Measurements from ENCODE around the gene RCN2.
A peak's percentile ranks its signal among the peaks of the same experiment; 100 is the strongest.

RCN2 gene

GRCh38 chr15:76996076-76996525, 64.6 kb downstream of the RCN2 start:
- DNase-seq, result peak; percentile 62

DNA sequence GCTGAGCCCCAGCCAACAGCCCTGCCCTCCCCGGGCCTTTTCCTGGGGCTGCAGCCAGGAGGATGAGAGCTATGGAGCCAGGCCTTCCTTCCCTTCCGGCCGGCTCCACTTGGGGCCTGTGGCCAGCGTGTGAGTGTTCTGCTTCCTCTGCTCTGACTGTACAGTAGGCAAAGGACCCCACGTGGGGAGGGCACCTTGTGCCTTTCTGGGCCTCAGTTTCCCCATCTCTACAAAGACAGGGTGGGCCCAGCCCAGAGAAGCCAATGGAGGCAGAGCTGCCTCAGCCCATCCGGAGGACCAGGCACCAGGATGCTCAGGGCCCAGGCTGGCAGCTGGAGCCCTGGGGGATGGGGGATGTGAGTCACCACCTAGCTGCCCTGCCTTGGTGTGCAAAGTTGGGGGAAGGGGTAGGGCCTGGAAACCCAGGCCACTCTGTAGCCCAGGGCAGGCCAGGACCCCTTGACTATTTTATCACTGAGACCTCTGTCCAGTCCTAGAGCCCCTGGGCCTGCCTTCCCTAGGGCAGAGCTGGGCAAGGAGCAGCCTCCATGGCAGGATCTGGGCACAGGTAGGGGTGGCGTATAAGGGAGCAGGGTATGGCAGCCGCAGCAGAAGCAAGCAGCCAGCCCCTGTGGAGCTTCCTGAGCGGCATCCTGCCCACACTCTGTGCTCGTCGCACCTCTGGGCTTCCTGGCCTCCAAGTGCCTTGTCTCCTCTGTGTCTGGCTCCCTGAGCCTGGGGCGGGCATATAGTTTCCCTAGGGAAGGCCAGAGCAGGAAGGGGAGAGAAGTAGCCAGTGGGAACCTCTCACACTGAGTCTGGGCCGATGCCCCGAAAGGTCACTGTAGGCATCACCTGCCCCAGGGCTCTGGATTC, 65.2 kb downstream of the RCN2 start:
- DNase-seq, result peak; percentile 86

DNA sequence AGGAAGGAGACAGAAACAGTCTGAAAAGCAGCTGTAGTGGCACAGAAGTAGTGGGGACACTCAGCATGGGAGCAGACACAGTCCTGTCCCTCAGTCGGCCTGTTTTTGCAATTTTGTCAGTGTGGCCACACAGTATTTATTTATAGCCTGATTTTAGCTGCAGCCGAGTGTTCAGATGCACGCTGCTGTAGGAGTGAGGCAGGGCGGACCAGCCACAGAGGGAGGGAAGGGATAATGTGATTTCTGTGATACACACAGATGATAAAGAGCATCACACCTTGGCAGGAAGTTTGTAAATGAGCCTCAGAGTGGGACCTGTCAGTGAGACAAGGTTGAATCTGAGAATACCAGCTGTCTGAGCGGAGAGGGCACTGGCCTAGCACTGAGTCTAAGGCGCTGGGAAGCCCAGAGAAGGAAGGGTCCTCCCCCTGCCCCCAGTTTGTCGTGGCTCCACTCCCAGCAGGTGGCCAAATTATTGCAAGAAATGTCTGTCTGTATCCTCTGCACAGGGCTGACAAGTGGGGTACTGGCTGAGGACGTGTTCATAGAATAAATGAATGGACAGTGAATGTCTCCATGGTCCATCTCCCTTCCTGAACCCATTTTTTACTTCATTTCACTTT, 67.2 kb downstream of the RCN2 start:
- DNase-seq, result no peak

DNA sequence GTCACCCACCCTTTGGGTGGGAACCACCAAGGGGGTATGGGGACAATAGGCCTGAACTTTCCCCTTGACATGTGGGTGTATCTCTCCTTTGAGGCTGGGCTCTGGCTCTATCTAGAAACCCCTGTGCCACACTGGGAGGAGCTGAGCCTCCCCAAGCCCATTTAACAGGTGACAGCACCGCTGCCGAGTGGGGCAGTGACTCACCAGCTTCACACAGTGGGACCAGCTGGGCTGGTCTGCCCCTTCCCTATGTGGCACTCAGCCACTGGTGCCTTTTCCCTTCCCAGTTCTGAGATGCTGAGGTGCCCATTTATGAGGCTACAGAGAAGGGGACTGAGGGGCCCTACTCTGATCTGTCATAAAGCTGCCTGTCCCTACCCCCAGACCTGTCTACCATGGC, 68.4 kb downstream of the RCN2 start:
- DNase-seq, result peak; percentile 75

DNA sequence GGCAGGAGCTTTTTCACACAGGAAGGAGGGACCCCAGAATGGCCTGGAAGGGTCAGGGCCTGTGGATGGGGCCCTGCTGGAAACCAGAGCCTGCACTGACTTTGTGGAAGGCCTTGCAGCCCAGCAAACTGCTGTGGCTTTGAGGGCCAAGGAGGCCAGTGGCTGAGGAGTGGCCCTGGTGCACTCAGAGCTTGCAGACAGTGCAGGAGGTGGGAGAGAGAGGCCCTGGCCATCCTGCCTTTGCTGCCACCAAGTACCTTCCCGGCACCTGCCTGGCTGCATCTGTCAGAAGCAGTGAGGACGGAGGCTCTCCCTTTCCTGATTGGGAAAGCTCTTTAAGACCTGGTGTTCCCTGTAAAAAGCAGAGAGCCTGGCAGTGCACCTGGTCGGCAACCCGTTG, 69.8 kb downstream of the RCN2 start:
- DNase-seq, result no peak

- DNase-seq, result no peak
These were observed 70.4 kb downstream of the RCN2 start for GRCh38 chr15:77001966-77002365.

DNA sequence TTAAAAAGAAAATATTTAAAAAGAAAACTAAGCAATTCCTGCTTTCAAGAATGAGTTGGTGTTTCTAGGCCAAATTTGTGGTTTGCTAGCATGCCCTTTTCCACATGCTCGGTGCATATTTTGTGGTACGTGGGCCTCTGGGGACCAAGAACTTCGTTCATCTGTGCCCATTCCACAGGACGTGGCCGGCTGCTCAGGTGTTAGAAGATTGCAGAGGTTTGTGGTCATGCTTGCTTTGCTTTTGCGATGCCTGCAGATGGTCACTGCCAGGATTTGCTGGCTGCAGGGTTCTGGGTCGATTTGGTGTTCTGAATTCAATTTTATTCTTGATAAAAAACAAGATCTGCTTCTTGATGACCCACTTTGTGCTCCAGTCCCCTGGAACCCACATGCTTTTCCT, 70.9 kb downstream of the RCN2 start:
- DNase-seq, result no peak

DNA sequence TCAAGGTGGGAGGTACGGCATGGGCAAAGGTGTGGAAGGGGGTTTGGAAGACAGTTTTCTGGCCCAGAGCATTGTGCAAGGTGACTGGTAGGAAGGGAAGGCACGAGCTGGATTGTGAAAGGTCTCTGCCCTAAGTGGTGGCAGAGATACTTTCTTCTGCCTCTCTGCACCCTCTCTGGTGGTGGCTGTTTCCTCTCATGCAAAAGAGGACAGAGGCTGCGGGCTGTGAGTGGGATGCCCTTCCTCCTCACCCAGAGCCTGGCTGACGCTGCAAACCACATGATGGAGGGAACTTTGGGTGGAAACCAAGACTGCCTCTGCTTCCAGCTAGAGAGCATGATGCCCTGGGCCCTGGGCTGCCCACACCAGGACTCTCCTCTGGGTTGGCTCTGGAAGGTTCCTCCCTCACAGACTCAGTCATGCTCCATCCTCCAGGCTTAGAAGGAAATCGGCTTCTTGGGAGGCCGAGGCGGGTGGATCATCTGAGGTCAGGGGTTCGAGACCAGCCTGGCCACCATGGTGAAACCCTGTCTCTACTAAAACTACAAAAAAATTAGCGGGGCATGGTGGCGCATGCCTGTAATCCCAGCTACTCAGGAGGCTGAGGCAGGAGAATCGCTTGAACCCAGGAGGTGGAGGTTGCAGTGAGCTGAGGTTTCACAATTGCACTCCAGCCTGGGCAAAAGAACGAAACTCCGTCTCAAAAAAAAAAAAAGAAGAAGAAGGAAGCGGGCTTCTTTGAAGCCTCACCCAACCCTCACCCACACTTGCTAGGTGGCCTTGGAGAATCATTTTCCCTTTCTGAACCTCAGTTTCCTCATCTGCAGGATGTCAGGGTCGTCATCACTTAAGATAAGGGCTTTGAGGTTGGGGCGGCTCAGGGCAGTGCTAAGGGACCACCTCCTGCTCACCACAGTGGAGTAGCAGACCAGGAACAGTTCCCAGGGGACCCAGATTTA, 71.7 kb downstream of the RCN2 start:
- DNase-seq, result peak; percentile 89
